H1 (cell line): ENCODE data around the gene NLGN4X. TPM values are rescaled to one million over a fixed set of nuclear protein-coding genes. Genes with fewer than 3 reads are reported as not detected.

Experiments used
- CTCF ChIA-PET: fragments of 300-600 bp; sonication (Branson Sonifier 250); formaldehyde crosslinking; loops from one replicate; lab custom pipeline; 2021; ENCODE audit not compliant: partially characterized antibody; lab: Charles Lee
- POLR2A ChIA-PET: fragments of 300-600 bp; sonication (Branson Sonifier 250); formaldehyde crosslinking; loops from one replicate; lab custom pipeline; 2021; ENCODE audit warnings: inconsistent platforms; ENCODE audit not compliant: partially characterized antibody; lab: Charles Lee
- DNase-seq, 2 experiments: peaks; one replicate each; pipeline versions ENCODE4 v3.0.0 to v3.0.0-alpha.2; 2010 to 2022; ENCODE audit warnings: low spot score in 2 of 2, low read depth in 1 of 2, mixed read lengths in 1 of 2
- FAIRE-seq: peaks from 2 replicates; lab custom pipeline; 2011; peaks lifted over from hg19 to GRCh38; lab: Jason Lieb, UNC
- H2AFZ ChIP-seq: 2 replicates; pipeline ENCODE4 v1.8.1; 2012; ENCODE audit warnings: low read length, inconsistent platforms
- H2AK5ac ChIP-seq: 2 replicates; pipeline ENCODE4 v1.6.1; 2013; ENCODE audit warnings: low read depth, low read length
- H2BK120ac ChIP-seq: replicated peaks from 2 replicates; pipeline ENCODE3; 2013; ENCODE audit warnings: low read depth, low read length, inconsistent platforms
- H2BK12ac ChIP-seq: 2 replicates; pipeline ENCODE4 v1.6.1; 2013; ENCODE audit warnings: low read depth, low read length
- H2BK15ac ChIP-seq: 2 replicates; pipeline ENCODE4 v1.6.1; 2013; ENCODE audit warnings: low read length
- H2BK20ac ChIP-seq: 2 replicates; pipeline ENCODE4 v1.6.1; 2013; ENCODE audit warnings: low read length
- H2BK5ac ChIP-seq: 2 replicates; pipeline ENCODE4 v1.6.1; 2013; ENCODE audit warnings: low read depth, low read length
- H3K14ac ChIP-seq: 2 replicates; pipeline ENCODE4 v1.6.1; 2013; ENCODE audit warnings: inconsistent platforms; ENCODE audit not compliant: insufficient read length
- H3K18ac ChIP-seq: 2 replicates; pipeline ENCODE4 v1.6.1; 2013; ENCODE audit warnings: low read length; ENCODE audit errors: extremely low read depth
- H3K23ac ChIP-seq: 2 replicates; pipeline ENCODE4 v1.6.1; 2013; ENCODE audit warnings: inconsistent platforms; ENCODE audit not compliant: insufficient read length
- H3K23me2 ChIP-seq: 2 replicates; pipeline ENCODE4 v1.6.1; 2013; ENCODE audit warnings: low read depth, low read length
- H3K27ac ChIP-seq: 2 replicates; pipeline ENCODE4 v1.6.1; 2011; ENCODE audit warnings: low read depth, low read length, inconsistent platforms
- H3K27me3 ChIP-seq, 4 experiments: replicated peaks in 1 of 4; 1 replicate in 1 of 4; 2 replicates in 3 of 4; pipeline versions ENCODE4 v1.6.1 to v1.8.1; 2011 to 2013; ENCODE audit warnings: low read length in 3 of 4, mild to moderate bottlenecking in 3 of 4, inconsistent platforms in 2 of 4, mixed read lengths in 2 of 4, moderate library complexity in 1 of 4; ENCODE audit not compliant: control insufficient read depth in 3 of 4, insufficient read depth in 3 of 4; ENCODE audit errors: extremely low read depth in 1 of 4
- H3K36me3 ChIP-seq, 4 experiments: 2 replicates each; pipeline versions ENCODE4 v1.6.1 to v1.8.1; 2011 to 2013; ENCODE audit warnings: mild to moderate bottlenecking in 4 of 4, low read length in 3 of 4, moderate library complexity in 2 of 4, control low read depth in 1 of 4, inconsistent platforms in 1 of 4; ENCODE audit not compliant: insufficient read depth in 4 of 4, control insufficient read depth in 2 of 4
- H3K4ac ChIP-seq: replicated peaks from 2 replicates; pipeline ENCODE3; 2013; ENCODE audit warnings: low read length, low read depth, mixed read lengths, inconsistent platforms; ENCODE audit not compliant: insufficient read length
- H3K4me1 ChIP-seq, 4 experiments: replicated peaks in 1 of 4; 1 replicate in 1 of 4; 2 replicates in 3 of 4; pipeline versions ENCODE4 v1.6.1 to v1.8.1; 2011 to 2013; ENCODE audit warnings: low read length in 3 of 4, inconsistent platforms in 2 of 4, mixed read lengths in 1 of 4; ENCODE audit not compliant: insufficient read depth in 4 of 4, control insufficient read depth in 3 of 4
- H3K4me2 ChIP-seq, 2 experiments: 2 replicates each; pipeline versions ENCODE4 v1.6.1 to v1.8.1; 2011 to 2013; ENCODE audit warnings: low read depth in 2 of 2, low read length in 2 of 2, control low read depth in 1 of 2, inconsistent platforms in 1 of 2, mild to moderate bottlenecking in 1 of 2; ENCODE audit not compliant: insufficient read depth in 1 of 2
- H3K4me3 ChIP-seq, 4 experiments: fragments of 200-600, 300-600 bp in 1 of 4; sonication (generic), shearing (Covaris generic), sonication (Bioruptor Twin) in 1 of 4; 2 replicates each; pipeline versions ENCODE4 v1.5.1 to v1.8.1; 2011 to 2016; ENCODE audit warnings: low read length in 4 of 4, low read depth in 3 of 4, control low read depth in 2 of 4, inconsistent platforms in 2 of 4, mild to moderate bottlenecking in 2 of 4, mixed read lengths in 1 of 4, moderate library complexity in 1 of 4; ENCODE audit not compliant: insufficient read depth in 2 of 4; ENCODE audit errors: extremely low read depth in 1 of 4
- H3K56ac ChIP-seq: replicated peaks from 2 replicates; pipeline ENCODE3; 2013; ENCODE audit warnings: low read depth, mild to moderate bottlenecking, mixed read lengths, low read length, inconsistent platforms; ENCODE audit not compliant: insufficient read length
- H3K79me1 ChIP-seq: 2 replicates; pipeline ENCODE4 v1.6.1; 2013; ENCODE audit warnings: low read depth, low read length, control low read depth
- H3K79me2 ChIP-seq, 2 experiments: 2 replicates each; pipeline versions ENCODE4 v1.6.1 to v1.8.1; 2012 to 2013; ENCODE audit warnings: low read length in 2 of 2, mild to moderate bottlenecking in 2 of 2, inconsistent platforms in 1 of 2; ENCODE audit not compliant: insufficient read depth in 2 of 2, control insufficient read depth in 1 of 2
- H3K9ac ChIP-seq, 4 experiments: replicated peaks in 1 of 4; 1 replicate in 1 of 4; 2 replicates in 3 of 4; pipeline versions ENCODE4 v1.6.1 to v1.8.1; 2011 to 2013; ENCODE audit warnings: low read depth in 3 of 4, low read length in 3 of 4, control low read depth in 2 of 4, mild to moderate bottlenecking in 2 of 4, moderate library complexity in 2 of 4, inconsistent platforms in 1 of 4; ENCODE audit errors: extremely low read depth in 1 of 4
- H3K9me3 ChIP-seq, 2 experiments: 2 replicates each; pipeline versions ENCODE4 v1.6.1 to v1.8.1; 2012 to 2013; ENCODE audit warnings: mild to moderate bottlenecking in 2 of 2, moderate library complexity in 2 of 2, control low read depth in 1 of 2, inconsistent platforms in 1 of 2, low read depth in 1 of 2, low read length in 1 of 2, mixed read lengths in 1 of 2; ENCODE audit not compliant: insufficient read depth in 2 of 2
- H4K20me1 ChIP-seq, 2 experiments: replicated peaks in 1 of 2; 2 replicates each; pipeline versions ENCODE3 to v1.8.1; 2011 to 2013; ENCODE audit warnings: inconsistent platforms in 2 of 2, low read length in 2 of 2, mild to moderate bottlenecking in 1 of 2; ENCODE audit not compliant: insufficient read depth in 2 of 2, control insufficient read depth in 1 of 2
- H4K5ac ChIP-seq: 2 replicates; pipeline ENCODE4 v1.6.1; 2013; ENCODE audit warnings: low read length, low read depth, mixed read lengths, inconsistent platforms; ENCODE audit not compliant: insufficient read length
- H4K8ac ChIP-seq: 2 replicates; pipeline ENCODE4 v1.8.0; 2013; ENCODE audit warnings: mild to moderate bottlenecking, moderate library complexity, low read length, inconsistent platforms; ENCODE audit not compliant: insufficient read depth; ENCODE audit errors: extremely low read depth
- H4K91ac ChIP-seq: replicated peaks from 2 replicates; pipeline ENCODE3; 2013; ENCODE audit warnings: low read length, mixed read lengths, inconsistent platforms; ENCODE audit not compliant: insufficient read length
- BCL11A ChIP-seq, 2 experiments: IDR thresholded peaks; one replicate each; pipeline ENCODE4 v1.6.1; 2011; ENCODE audit warnings: low read depth in 2 of 2, low read length in 2 of 2, mild to moderate bottlenecking in 2 of 2
- CEBPB ChIP-seq: IDR thresholded peaks from 2 replicates; pipeline ENCODE4 v1.6.1; 2012; ENCODE audit warnings: low read depth, low read length
- CHD1 ChIP-seq: IDR thresholded peaks from 2 replicates; pipeline ENCODE4 v1.6.1; 2012; ENCODE audit warnings: low read depth, low read length, improper control_type of control experiment
- EZH2 ChIP-seq: fragments of 200-600 bp; sonication (generic); IDR thresholded peaks from 2 replicates; pipeline ENCODE4 v1.7.1; 2012; ENCODE audit warnings: low read depth, mild to moderate bottlenecking, moderate library complexity, low read length, inconsistent platforms; ENCODE audit not compliant: severe bottlenecking
- FOSL1 ChIP-seq: IDR thresholded peaks from 2 replicates; pipeline ENCODE4 v1.6.1; 2011; ENCODE audit warnings: mild to moderate bottlenecking, low read depth, low read length, moderate library complexity; ENCODE audit not compliant: insufficient read depth
- KDM4A ChIP-seq: IDR thresholded peaks from one replicate; pipeline ENCODE4 v1.7.1; 2012; ENCODE audit warnings: low read depth, mild to moderate bottlenecking, moderate library complexity, low read length, inconsistent platforms; ENCODE audit not compliant: severe bottlenecking
- RNF2 ChIP-seq: fragments of 200-900, 300-1000 bp; sonication (generic); IDR thresholded peaks from 2 replicates; pipeline ENCODE4 v1.7.1; 2016; ENCODE audit warnings: borderline replicate concordance, low read depth, mild to moderate bottlenecking, antibody characterized with exemption, low read length; ENCODE audit not compliant: poor library complexity, severe bottlenecking; ENCODE audit errors: missing control alignments
- RXRA ChIP-seq: IDR thresholded peaks from 2 replicates; pipeline ENCODE4 v1.6.1; 2011; ENCODE audit warnings: low read depth, mild to moderate bottlenecking, low read length, moderate library complexity; ENCODE audit not compliant: insufficient read depth
- TCF12 ChIP-seq: IDR thresholded peaks from 2 replicates; pipeline ENCODE4 v1.6.1; 2011; ENCODE audit warnings: low read depth, mild to moderate bottlenecking, low read length
- WGBS, 2 experiments: shearing (Covaris generic) in 1 of 2; methylation state at CpG; one replicate each; pipeline versions ENCODE4 v1.1.6 to v1.1.7; 2013 to 2015; ENCODE audit warnings: low lambda C conversion rate in 2 of 2, mixed read lengths in 2 of 2, inconsistent platforms in 1 of 2, low coverage in 1 of 2, missing lambda C conversion rate in 1 of 2; ENCODE audit not compliant: insufficient replicate concordance in 2 of 2, insufficient coverage in 1 of 2, insufficient read length in 1 of 2; ENCODE audit errors: extremely low coverage in 1 of 2, missing lambda C conversion rate in 1 of 2; 5-methylcytosine and 5-hydroxymethylcytosine counted together
- polyA plus RNA-seq, 7 experiments: library from polyadenylated mRNA; depleted of rRNA in 3 of 7; stranded (reverse) in 5 of 7; unstranded in 2 of 7; fragments of >200 nt in 5 of 7; fragments of 200-250 nt in 2 of 7; gene quantifications; 1 replicate in 5 of 7; 2 replicates in 1 of 7; 4 replicates in 1 of 7; pipeline versions ENCODE4 v1.2.1 to v1.2.3, GENCODE V29; 2011 to 2013; ENCODE audit warnings: missing spikeins in 2 of 7, mixed read lengths in 2 of 7
- total RNA-seq: library from RNA; stranded (reverse); fragmentation: NEBNext Ultra II Directional; extraction: Animal tissue kit (Norgen Biotek cat#: 25700); gene quantifications from 2 replicates; pipeline ENCODE4 v1.2.1, GENCODE V29; 2021
- TF ChIP-seq, protein P1 (sequence below): IDR thresholded peaks from 2 replicates; pipeline ENCODE4 v1.6.1; 2012; ENCODE audit warnings: inconsistent platforms
- TF ChIP-seq, protein P2 (sequence below): IDR thresholded peaks from 2 replicates; pipeline ENCODE4 v1.6.1; 2012; ENCODE audit warnings: low read length, inconsistent platforms

NLGN4X gene
- total and polyA plus RNA-seq, 2 of the 8 experiments (the other 6 are each of a cell fraction or from before 2014, with no cell fraction given) = 104 to 124 TPM

DNA sequence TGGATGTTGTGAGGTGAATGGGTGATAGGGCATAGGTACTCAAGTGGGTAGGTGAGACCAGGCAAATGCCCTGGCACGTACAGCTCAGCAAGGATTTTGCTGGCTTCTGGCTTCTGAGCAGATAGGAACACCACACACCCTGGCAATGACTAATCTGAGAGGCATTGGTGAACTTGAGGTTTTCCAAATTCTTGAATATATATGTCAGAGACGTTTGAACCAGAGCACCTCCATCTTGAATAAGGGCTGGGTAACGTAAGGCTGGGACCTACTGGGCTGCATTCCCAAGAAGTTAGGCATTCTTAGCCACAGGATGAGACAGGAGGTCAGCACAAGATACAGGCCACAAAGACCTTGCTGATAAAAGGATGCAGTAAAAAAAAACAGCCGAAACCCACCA, 204.5 kb downstream of the NLGN4X start:
- Histone ChIP-seq H4K20me1 (peaks cover 0 to 1% of the 10 kb centered on the region in 2 experiments), H2BK20ac (no peak overlapping the region), H3K79me1 (no peaks in the 10 kb centered on the region), H3K56ac (no peak overlapping the region), H3K9me3 (no peaks in the 10 kb centered on the region), H3K4ac (no peak overlapping the region), H2BK12ac (no peak overlapping the region), H3K4me1 (peaks cover 0 to 10% (median 4%) of the 10 kb centered on the region in 4 experiments; a peak in 5 of 7 replicates), H3K36me3 (peaks cover 0 to 3% (median 0%) of the 10 kb centered on the region in 4 experiments; a peak in 1 of 8 replicates), H3K4me2 (no peak overlapping the region), H2BK15ac (no peak overlapping the region), H3K18ac (no peak overlapping the region), H3K23ac (no peak overlapping the region), H2AFZ (no peak overlapping the region), H2BK120ac (no peak overlapping the region), H4K8ac (no peak overlapping the region), H4K91ac (no peak overlapping the region), H3K79me2 (peaks cover 3 to 67% of the 10 kb centered on the region in 2 experiments; a peak in 3 of 4 replicates), H3K9ac (no peak overlapping the region), H3K27ac (no peak overlapping the region), H3K23me2 (no peaks in the 10 kb centered on the region), H3K14ac (no peak overlapping the region), H2BK5ac (no peak overlapping the region), H2AK5ac (no peak overlapping the region), H3K4me3 (no peak overlapping the region), H3K27me3 (no peaks in the 10 kb centered on the region), H4K5ac (no peak overlapping the region)
- WGBS, 2 experiments = 89% methylated on average over 4 of the region's 4 CpGs; no CpG with 5 or more reads in 1 of the 2 experiments
- no peak for TF ChIP-seq TCF12
- TF ChIP-seq, protein P1, sequence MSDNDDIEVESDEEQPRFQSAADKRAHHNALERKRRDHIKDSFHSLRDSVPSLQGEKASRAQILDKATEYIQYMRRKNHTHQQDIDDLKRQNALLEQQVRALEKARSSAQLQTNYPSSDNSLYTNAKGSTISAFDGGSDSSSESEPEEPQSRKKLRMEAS = no peak
- no peak for TF ChIP-seq CEBPB
- no peak for TF ChIP-seq EZH2
- no peak for TF ChIP-seq FOSL1
- TF ChIP-seq CHD1 = no peak
- TF ChIP-seq RNF2 = no peak
- TF ChIP-seq, protein P2, sequence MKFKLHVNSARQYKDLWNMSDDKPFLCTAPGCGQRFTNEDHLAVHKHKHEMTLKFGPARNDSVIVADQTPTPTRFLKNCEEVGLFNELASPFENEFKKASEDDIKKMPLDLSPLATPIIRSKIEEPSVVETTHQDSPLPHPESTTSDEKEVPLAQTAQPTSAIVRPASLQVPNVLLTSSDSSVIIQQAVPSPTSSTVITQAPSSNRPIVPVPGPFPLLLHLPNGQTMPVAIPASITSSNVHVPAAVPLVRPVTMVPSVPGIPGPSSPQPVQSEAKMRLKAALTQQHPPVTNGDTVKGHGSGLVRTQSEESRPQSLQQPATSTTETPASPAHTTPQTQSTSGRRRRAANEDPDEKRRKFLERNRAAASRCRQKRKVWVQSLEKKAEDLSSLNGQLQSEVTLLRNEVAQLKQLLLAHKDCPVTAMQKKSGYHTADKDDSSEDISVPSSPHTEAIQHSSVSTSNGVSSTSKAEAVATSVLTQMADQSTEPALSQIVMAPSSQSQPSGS = no peak
- TF ChIP-seq BCL11A (IDR thresholded peaks at IDR 0.05; ENCODE audit: low read depth in 2 of 2, low read length in 2 of 2) = no peak
- TF ChIP-seq KDM4A = no peak
- no peak for TF ChIP-seq RXRA
- peak; percentile 69 for FAIRE-seq
- ChIA-PET POLR2A (no interaction called here), CTCF (interaction anchor here (3.2 kb wide), 1 partner anchor 203 kb away, joined by 7 read pairs; no protein-coding TSS in a partner anchor)
- no peak for DNase-seq
